ENCODE measurements around the gene IGSF21. TPM values are rescaled to one million over a fixed set of nuclear protein-coding genes. Genes with fewer than 3 reads are reported as not detected.

IGSF21 gene
- total and polyA plus RNA-seq, 10 of the 15 experiments (the other 5 are each of a cell fraction or from before 2014, with no cell fraction given) = 0.03 to 0.49 TPM; not detected in 8

DNA sequence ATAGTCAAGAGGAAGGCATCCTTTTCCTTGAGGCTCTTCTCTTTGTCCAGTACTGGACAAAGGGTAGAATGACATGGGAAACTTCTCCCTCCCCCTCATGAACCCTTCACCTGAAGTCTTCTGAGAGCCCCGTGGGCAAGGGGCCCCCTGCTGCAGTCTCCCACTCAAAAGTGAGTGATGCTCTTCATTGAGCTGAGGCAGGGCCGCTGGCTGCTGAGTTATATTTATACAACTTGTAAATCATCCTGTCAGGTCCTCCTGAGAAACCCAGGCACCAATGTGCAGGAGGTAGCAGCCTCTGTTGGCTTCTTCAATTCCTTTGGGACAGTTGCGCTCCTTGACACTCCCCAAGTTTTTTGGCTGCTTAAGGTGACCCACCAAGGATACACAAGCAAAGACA is 150.2 kb downstream of the IGSF21 start:
- SMC1A ChIA-PET (ENCODE audit: uncharacterized antibody, unreplicated experiment) = no interaction called here
- no peak overlapping the region for H3K4me2 ChIP-seq (ENCODE audit: control insufficient read depth, insufficient read depth)
- no peaks in the 10 kb centered on the region for H4K20me1 ChIP-seq (ENCODE audit: control insufficient read depth, insufficient read depth)
- RAD21 ChIA-PET (ENCODE audit: unreplicated experiment) = no interaction called here
- no peak overlapping the region for H3K27ac ChIP-seq (ENCODE audit: control insufficient read depth, insufficient read depth)
- intact Hi-C loops (cut with micrococcal nuclease; ENCODE audit: unreplicated experiment) (no loop called here), in situ Hi-C loops (cut with MboI) (no loop called here)
- H3K4me1 ChIP-seq (ENCODE audit: control insufficient read depth, insufficient read depth, low read length) = no peaks in the 10 kb centered on the region
- no TSS peak for BruUV-seq (replicated peaks)
- DNase-seq (ENCODE audit: low read depth, low spot score) = no peak
- H3K36me3 ChIP-seq (ENCODE audit: control insufficient read depth in 2 of 2, insufficient read depth in 2 of 2, low read length in 1 of 2) = no peaks in the 10 kb centered on the region
- H3K9ac ChIP-seq (ENCODE audit: control insufficient read depth, insufficient read depth, low read length) = no peak overlapping the region
- no peak for FAIRE-seq
- H3K4me3 ChIP-seq = no peak overlapping the region
- no peak for ATAC-seq
- H3K27me3 ChIP-seq (replicated peaks in 1 of 2; ENCODE audit: control insufficient read depth in 2 of 2, insufficient read depth in 2 of 2, low read length in 1 of 2) = no peaks in the 10 kb centered on the region; a peak in 2 of 4 replicates
- WGBS (ENCODE audit: insufficient coverage, insufficient replicate concordance, low lambda C conversion rate, missing lambda C conversion rate) = 0% methylated on average over 3 of the region's 3 CpGs
- no peaks in the 10 kb centered on the region for H3K9me3 ChIP-seq (replicated peaks; ENCODE audit: control insufficient read depth, insufficient read depth, low read length)
- no peaks in the 10 kb centered on the region for H3K79me2 ChIP-seq (ENCODE audit: control insufficient read depth, insufficient read depth, low read length)
- no peak overlapping the region for H2AFZ ChIP-seq (ENCODE audit: control insufficient read depth, low read depth, low read length)
- TF ChIP-seq PAX8 (IDR thresholded peaks at IDR 0.05) (no peak), NBN (IDR thresholded peaks at IDR 0.05) (no peak), SMAD5 (IDR thresholded peaks at IDR 0.05; ENCODE audit: low read depth) (no peak), BRCA1 (IDR thresholded peaks at IDR 0.05; ENCODE audit: low read depth, low read length) (no peak), PAX5 (IDR thresholded peaks at IDR 0.05; ENCODE audit: borderline replicate concordance, low read depth, low read length) (no peak), WRNIP1 (IDR thresholded peaks at IDR 0.05; ENCODE audit: borderline replicate concordance, low read depth, low read length) (no peak), TBL1XR1 (IDR thresholded peaks at IDR 0.05; ENCODE audit: low read depth, low read length) (no peak)
- POLR2A ChIA-PET = no interaction called here
- CTCF ChIA-PET = interaction anchor here (1.0 kb wide), 1 partner anchor 45 kb away, joined by 3 read pairs; no protein-coding TSS in a partner anchor

DNA sequence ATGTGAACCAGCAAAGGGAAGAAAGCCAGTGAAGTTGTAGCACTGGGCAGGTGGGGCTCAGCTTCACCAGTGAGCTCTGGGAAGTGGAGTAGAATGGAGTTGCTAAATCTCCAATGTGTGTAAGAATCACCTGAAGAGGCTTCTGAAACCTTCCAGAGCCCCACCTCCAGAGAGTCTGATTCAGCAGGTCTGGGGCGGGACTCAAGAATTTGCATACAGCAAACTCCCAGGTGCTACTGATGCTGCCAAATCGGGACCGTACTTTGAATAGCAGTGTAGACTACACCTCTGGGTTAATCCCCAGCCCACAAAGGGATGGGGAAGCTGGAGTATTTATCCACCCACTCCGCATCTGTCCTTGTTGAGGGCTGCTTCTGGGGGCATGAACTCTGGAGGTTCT is 154.3 kb downstream of the IGSF21 start:
- no peak overlapping the region for H3K4me3 ChIP-seq
- no peaks in the 10 kb centered on the region for H3K4me1 ChIP-seq (ENCODE audit: control insufficient read depth, insufficient read depth, low read length)
- no peaks in the 10 kb centered on the region for H3K36me3 ChIP-seq (ENCODE audit: control insufficient read depth in 2 of 2, insufficient read depth in 2 of 2, low read length in 1 of 2)
- H3K27ac ChIP-seq (ENCODE audit: control insufficient read depth, insufficient read depth) = no peak overlapping the region
- TF ChIP-seq BACH1 (IDR thresholded peaks at IDR 0.05; ENCODE audit: borderline replicate concordance) = no peak
- no peak for TF ChIP-seq SMAD5 (IDR thresholded peaks at IDR 0.05; ENCODE audit: low read depth)
- TF ChIP-seq HCFC1 (IDR thresholded peaks at IDR 0.05; ENCODE audit: low read length) = no peak
- TF ChIP-seq CREM (IDR thresholded peaks at IDR 0.05; ENCODE audit: low read depth) = no peak
- TF ChIP-seq, protein P1, sequence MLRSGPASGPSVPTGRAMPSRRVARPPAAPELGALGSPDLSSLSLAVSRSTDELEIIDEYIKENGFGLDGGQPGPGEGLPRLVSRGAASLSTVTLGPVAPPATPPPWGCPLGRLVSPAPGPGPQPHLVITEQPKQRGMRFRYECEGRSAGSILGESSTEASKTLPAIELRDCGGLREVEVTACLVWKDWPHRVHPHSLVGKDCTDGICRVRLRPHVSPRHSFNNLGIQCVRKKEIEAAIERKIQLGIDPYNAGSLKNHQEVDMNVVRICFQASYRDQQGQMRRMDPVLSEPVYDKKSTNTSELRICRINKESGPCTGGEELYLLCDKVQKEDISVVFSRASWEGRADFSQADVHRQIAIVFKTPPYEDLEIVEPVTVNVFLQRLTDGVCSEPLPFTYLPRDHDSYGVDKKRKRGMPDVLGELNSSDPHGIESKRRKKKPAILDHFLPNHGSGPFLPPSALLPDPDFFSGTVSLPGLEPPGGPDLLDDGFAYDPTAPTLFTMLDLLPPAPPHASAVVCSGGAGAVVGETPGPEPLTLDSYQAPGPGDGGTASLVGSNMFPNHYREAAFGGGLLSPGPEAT (IDR thresholded peaks at IDR 0.05; ENCODE audit: low read depth) = no peak
- TF ChIP-seq, protein P2, sequence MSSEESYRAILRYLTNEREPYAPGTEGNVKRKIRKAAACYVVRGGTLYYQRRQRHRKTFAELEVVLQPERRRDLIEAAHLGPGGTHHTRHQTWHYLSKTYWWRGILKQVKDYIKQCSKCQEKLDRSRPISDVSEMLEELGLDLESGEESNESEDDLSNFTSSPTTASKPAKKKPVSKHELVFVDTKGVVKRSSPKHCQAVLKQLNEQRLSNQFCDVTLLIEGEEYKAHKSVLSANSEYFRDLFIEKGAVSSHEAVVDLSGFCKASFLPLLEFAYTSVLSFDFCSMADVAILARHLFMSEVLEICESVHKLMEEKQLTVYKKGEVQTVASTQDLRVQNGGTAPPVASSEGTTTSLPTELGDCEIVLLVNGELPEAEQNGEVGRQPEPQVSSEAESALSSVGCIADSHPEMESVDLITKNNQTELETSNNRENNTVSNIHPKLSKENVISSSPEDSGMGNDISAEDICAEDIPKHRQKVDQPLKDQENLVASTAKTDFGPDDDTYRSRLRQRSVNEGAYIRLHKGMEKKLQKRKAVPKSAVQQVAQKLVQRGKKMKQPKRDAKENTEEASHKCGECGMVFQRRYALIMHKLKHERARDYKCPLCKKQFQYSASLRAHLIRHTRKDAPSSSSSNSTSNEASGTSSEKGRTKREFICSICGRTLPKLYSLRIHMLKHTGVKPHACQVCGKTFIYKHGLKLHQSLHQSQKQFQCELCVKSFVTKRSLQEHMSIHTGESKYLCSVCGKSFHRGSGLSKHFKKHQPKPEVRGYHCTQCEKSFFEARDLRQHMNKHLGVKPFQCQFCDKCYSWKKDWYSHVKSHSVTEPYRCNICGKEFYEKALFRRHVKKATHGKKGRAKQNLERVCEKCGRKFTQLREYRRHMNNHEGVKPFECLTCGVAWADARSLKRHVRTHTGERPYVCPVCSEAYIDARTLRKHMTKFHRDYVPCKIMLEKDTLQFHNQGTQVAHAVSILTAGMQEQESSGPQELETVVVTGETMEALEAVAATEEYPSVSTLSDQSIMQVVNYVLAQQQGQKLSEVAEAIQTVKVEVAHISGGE (CRISPR knock-in tag; IDR thresholded peaks at IDR 0.05) = no peak
- TF ChIP-seq RELA (IDR thresholded peaks at IDR 0.05; ENCODE audit: borderline replicate concordance, partially characterized antibody) = no peak
- no peak for TF ChIP-seq SP1 (IDR thresholded peaks at IDR 0.05; ENCODE audit: low read depth, low read length)
- TF ChIP-seq BHLHE40 (IDR thresholded peaks at IDR 0.05; ENCODE audit: borderline replicate concordance in 1 of 2, low read depth in 2 of 2, low read length in 1 of 2) = no peak
- no peak for DNase-seq (ENCODE audit: low read depth, low spot score)
- no TSS peak for BruUV-seq (replicated peaks)
- FAIRE-seq = no peak
- POLR2A ChIA-PET = no interaction called here
- no peaks in the 10 kb centered on the region for H4K20me1 ChIP-seq (ENCODE audit: control insufficient read depth, insufficient read depth)
- SMC1A ChIA-PET (ENCODE audit: uncharacterized antibody, unreplicated experiment) = interaction anchor here (0.9 kb wide), 1 partner anchor 239 kb away, joined by 3 read pairs; no protein-coding TSS in a partner anchor
- intact Hi-C loops (cut with micrococcal nuclease; ENCODE audit: unreplicated experiment) = no loop called here
- RAD21 ChIA-PET (ENCODE audit: unreplicated experiment) = no interaction called here
- in situ Hi-C loops (cut with MboI) = no loop called here
- no peak overlapping the region for H2AFZ ChIP-seq (ENCODE audit: control insufficient read depth, low read depth, low read length)
- H3K79me2 ChIP-seq (ENCODE audit: control insufficient read depth, insufficient read depth, low read length) = no peaks in the 10 kb centered on the region
- no peaks in the 10 kb centered on the region for H3K9me3 ChIP-seq (replicated peaks; ENCODE audit: control insufficient read depth, insufficient read depth, low read length)
- no peak overlapping the region for H3K4me2 ChIP-seq (ENCODE audit: control insufficient read depth, insufficient read depth)
- no peaks in the 10 kb centered on the region; a peak in 2 of 4 replicates for H3K27me3 ChIP-seq (replicated peaks in 1 of 2; ENCODE audit: control insufficient read depth in 2 of 2, insufficient read depth in 2 of 2, low read length in 1 of 2)
- H3K9ac ChIP-seq (ENCODE audit: control insufficient read depth, insufficient read depth, low read length) = no peak overlapping the region
- ATAC-seq = no peak
- WGBS (ENCODE audit: insufficient coverage, insufficient replicate concordance, low lambda C conversion rate, missing lambda C conversion rate) = 0% methylated on average over 4 of the region's 4 CpGs
- CTCF ChIA-PET = no interaction called here

Data from GM12878 (cell line).